Measurements from ENCODE around the gene BCL3.
A peak's percentile ranks its signal among the peaks of the same experiment; 100 is the strongest.

The BCL3 gene

DNA sequence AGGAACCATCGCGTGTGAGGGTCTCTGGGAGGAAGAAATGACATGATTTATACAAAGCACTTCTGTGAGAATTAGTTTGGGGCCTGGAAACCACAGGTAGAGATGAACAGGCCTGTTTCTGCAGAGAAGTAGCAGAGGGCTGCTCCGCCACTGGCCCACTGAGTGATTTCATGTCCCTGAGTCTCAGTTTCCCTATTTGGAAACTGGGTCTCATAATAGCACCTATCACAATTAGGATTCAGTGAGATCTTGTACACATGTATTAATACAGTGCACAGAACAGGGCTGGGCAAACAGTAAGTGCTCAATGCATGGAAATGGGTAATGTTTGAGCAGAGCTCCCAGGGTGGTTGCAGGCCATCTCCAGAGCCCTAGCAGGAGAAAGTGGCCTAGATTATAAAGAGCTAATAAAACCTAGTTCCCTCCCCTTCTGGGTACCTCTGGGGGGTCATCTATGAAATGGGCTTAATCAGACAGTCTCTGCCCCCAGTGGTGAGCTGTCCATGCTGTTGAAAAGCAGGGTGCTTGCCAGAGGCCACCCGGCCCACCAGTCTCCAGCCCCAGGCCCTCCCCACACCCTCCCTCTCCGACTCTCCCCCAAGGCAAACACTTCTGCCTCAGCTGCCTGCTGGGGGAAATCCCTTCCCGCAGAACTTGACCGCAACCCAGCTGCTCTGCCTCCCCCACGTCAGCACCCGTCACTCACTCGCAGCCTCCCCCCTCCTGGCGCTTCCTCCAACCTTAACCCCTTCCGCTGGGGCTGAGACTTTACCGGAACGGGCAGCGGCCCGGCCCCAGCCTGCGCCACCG, 4.5 kb downstream of the BCL3 start (continued):
- no peak for TF ChIP-seq ZNF211 (tag by site-specific recombination; IDR thresholded peaks at IDR 0.05; ENCODE audit: low read depth)
- TF ChIP-seq TCF7L2 (IDR thresholded peaks at IDR 0.05; ENCODE audit: borderline replicate concordance, low read depth, low read length): no peak
- TF ChIP-seq ZNF184 (tag by site-specific recombination; IDR thresholded peaks at IDR 0.05): no peak
- no peak for TF ChIP-seq ZNF529 (tag by site-specific recombination; IDR thresholded peaks at IDR 0.05; ENCODE audit: insufficient replicate concordance)
- TF ChIP-seq ZNF394 (tag by site-specific recombination; IDR thresholded peaks at IDR 0.05; ENCODE audit: borderline replicate concordance): peak; percentile 68; the same call in 1 of the 2 replicates
- no peak for TF ChIP-seq ZNF174 (tag by site-specific recombination; IDR thresholded peaks at IDR 0.05)
- no peak for TF ChIP-seq ZNF521 (tag by site-specific recombination; IDR thresholded peaks at IDR 0.05)
- no peak for TF ChIP-seq ZNF366 (tag by site-specific recombination; conservative IDR thresholded peaks at IDR 0.05)
- TF ChIP-seq SP3 (tag by site-specific recombination; IDR thresholded peaks at IDR 0.05): peak; percentile 40
- peak; percentile 61; the same call in 1 of the 2 replicates for TF ChIP-seq ZFP37 (tag by site-specific recombination; IDR thresholded peaks at IDR 0.05)
- TF ChIP-seq, protein P1, sequence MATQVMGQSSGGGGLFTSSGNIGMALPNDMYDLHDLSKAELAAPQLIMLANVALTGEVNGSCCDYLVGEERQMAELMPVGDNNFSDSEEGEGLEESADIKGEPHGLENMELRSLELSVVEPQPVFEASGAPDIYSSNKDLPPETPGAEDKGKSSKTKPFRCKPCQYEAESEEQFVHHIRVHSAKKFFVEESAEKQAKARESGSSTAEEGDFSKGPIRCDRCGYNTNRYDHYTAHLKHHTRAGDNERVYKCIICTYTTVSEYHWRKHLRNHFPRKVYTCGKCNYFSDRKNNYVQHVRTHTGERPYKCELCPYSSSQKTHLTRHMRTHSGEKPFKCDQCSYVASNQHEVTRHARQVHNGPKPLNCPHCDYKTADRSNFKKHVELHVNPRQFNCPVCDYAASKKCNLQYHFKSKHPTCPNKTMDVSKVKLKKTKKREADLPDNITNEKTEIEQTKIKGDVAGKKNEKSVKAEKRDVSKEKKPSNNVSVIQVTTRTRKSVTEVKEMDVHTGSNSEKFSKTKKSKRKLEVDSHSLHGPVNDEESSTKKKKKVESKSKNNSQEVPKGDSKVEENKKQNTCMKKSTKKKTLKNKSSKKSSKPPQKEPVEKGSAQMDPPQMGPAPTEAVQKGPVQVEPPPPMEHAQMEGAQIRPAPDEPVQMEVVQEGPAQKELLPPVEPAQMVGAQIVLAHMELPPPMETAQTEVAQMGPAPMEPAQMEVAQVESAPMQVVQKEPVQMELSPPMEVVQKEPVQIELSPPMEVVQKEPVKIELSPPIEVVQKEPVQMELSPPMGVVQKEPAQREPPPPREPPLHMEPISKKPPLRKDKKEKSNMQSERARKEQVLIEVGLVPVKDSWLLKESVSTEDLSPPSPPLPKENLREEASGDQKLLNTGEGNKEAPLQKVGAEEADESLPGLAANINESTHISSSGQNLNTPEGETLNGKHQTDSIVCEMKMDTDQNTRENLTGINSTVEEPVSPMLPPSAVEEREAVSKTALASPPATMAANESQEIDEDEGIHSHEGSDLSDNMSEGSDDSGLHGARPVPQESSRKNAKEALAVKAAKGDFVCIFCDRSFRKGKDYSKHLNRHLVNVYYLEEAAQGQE (tag by site-specific recombination; IDR thresholded peaks at IDR 0.05): no peak
- TF ChIP-seq GFI1B (tag by site-specific recombination; IDR thresholded peaks at IDR 0.05): peak; percentile 81
- no peak for TF ChIP-seq ZNF221 (tag by site-specific recombination; IDR thresholded peaks at IDR 0.05; ENCODE audit: borderline replicate concordance)
- peak; percentile 78 for TF ChIP-seq KLF16 (tag by site-specific recombination; IDR thresholded peaks at IDR 0.05)
- 0 out of 2 replicates have a peak, but pooled peaks have one; percentile 22 for TF ChIP-seq ZBTB44 (tag by site-specific recombination; IDR thresholded peaks at IDR 0.05)
- peak; percentile 26 for TF ChIP-seq ZBTB26 (tag by site-specific recombination; optimal IDR thresholded peaks at IDR 0.05)
- no peak for TF ChIP-seq ZSCAN23 (tag by site-specific recombination; IDR thresholded peaks at IDR 0.05)
- no peak for TF ChIP-seq ZNF558 (tag by site-specific recombination; IDR thresholded peaks at IDR 0.05)
- no peak for TF ChIP-seq ZNF350 (tag by site-specific recombination; IDR thresholded peaks at IDR 0.05)
- TF ChIP-seq ZNF701 (tag by site-specific recombination; IDR thresholded peaks at IDR 0.05): no peak
- peak; percentile 49; the same call in 1 of the 2 replicates for TF ChIP-seq ZNF692 (tag by site-specific recombination; IDR thresholded peaks at IDR 0.05)
- TF ChIP-seq ZNF623 (tag by site-specific recombination; IDR thresholded peaks at IDR 0.05): no peak
- TF ChIP-seq ZNF548 (tag by site-specific recombination; IDR thresholded peaks at IDR 0.05): no peak
- TF ChIP-seq ZNF629 (tag by site-specific recombination; IDR thresholded peaks at IDR 0.05): peak; percentile 93
- TF ChIP-seq SCRT2 (tag by site-specific recombination; IDR thresholded peaks at IDR 0.05): no peak
- TF ChIP-seq ZBTB48 (tag by site-specific recombination; IDR thresholded peaks at IDR 0.05): peak; percentile 78; the same call in 1 of the 2 replicates
- TF ChIP-seq, protein P2, sequence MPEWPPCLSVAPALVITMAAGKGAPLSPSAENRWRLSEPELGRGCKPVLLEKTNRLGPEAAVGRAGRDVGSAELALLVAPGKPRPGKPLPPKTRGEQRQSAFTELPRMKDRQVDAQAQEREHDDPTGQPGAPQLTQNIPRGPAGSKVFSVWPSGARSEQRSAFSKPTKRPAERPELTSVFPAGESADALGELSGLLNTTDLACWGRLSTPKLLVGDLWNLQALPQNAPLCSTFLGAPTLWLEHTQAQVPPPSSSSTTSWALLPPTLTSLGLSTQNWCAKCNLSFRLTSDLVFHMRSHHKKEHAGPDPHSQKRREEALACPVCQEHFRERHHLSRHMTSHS (tag by site-specific recombination; IDR thresholded peaks at IDR 0.05): no peak
- TF ChIP-seq ZNF416 (tag by site-specific recombination; IDR thresholded peaks at IDR 0.05): no peak
- no peak for TF ChIP-seq ZNF121 (tag by site-specific recombination; IDR thresholded peaks at IDR 0.05)
- no peak for TF ChIP-seq ZNF302 (tag by site-specific recombination; IDR thresholded peaks at IDR 0.05; ENCODE audit: low read depth)
- no peak for TF ChIP-seq TRIM28 (IDR thresholded peaks at IDR 0.05; ENCODE audit: borderline replicate concordance, low read length)
- TF ChIP-seq, protein P3, sequence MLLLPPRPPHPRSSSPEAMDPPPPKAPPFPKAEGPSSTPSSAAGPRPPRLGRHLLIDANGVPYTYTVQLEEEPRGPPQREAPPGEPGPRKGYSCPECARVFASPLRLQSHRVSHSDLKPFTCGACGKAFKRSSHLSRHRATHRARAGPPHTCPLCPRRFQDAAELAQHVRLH (tag by site-specific recombination; IDR thresholded peaks at IDR 0.05): 0 out of 2 replicates have a peak, but pooled peaks have one; percentile 67
